Activated naive CD4-positive, alpha-beta T cell treated with anti-CD3 and anti-CD28 coated beads, Interleukin-2, amount 50 U/mL, for 16 hours (primary cell): ENCODE results near the gene NRXN2.

Experiments
- DNase-seq: peaks from one replicate; pipeline ENCODE4 v3.0.0-alpha.2; 2020

Gene NRXN2

GRCh38 chr11:64694821-64695365 is 28.1 kb downstream of the NRXN2 start:
- DNase-seq, result no peak

- DNase-seq, result no peak
Observed at GRCh38 chr11:64694026-64694755, 28.8 kb downstream of the NRXN2 start.

GRCh38 chr11:64692764-64693331 is 30.1 kb downstream of the NRXN2 start:
- no peak for DNase-seq

GRCh38 chr11:64691543-64691942 is 31.5 kb downstream of the NRXN2 start:
- DNase-seq, result no peak

- DNase-seq, result no peak
Observed at GRCh38 chr11:64690235-64690634, 32.8 kb downstream of the NRXN2 start.

GRCh38 chr11:64688534-64688982 is 34.4 kb downstream of the NRXN2 start:
- peak; percentile 92 for DNase-seq

- no peak for DNase-seq
Observed at GRCh38 chr11:64687643-64688533, 35.1 kb downstream of the NRXN2 start.

GRCh38 chr11:64687204-64687603 is 35.8 kb downstream of the NRXN2 start:
- no peak for DNase-seq

- DNase-seq, result no peak
Observed at GRCh38 chr11:64686466-64687170, 36.4 kb downstream of the NRXN2 start.

- DNase-seq, result no peak
Observed at GRCh38 chr11:64685536-64685935, 37.5 kb downstream of the NRXN2 start.

GRCh38 chr11:64684357-64684756 is 38.6 kb downstream of the NRXN2 start:
- DNase-seq, result no peak

GRCh38 chr11:64681171-64681570 is 41.8 kb downstream of the NRXN2 start:
- DNase-seq, result no peak

GRCh38 chr11:64679846-64680245 is 43.2 kb downstream of the NRXN2 start:
- DNase-seq, result no peak

GRCh38 chr11:64677441-64678023 is 45.5 kb downstream of the NRXN2 start:
- DNase-seq, result no peak

GRCh38 chr11:64676261-64676615 is 46.8 kb downstream of the NRXN2 start:
- DNase-seq, result no peak

- DNase-seq, result no peak
Observed at GRCh38 chr11:64675450-64676260, 47.3 kb downstream of the NRXN2 start.

- no peak for DNase-seq
Observed at GRCh38 chr11:64674774-64675173, 48.2 kb downstream of the NRXN2 start.

- no peak for DNase-seq
Observed at GRCh38 chr11:64673279-64673678, 49.7 kb downstream of the NRXN2 start.

GRCh38 chr11:64672875-64673274 is 50.1 kb downstream of the NRXN2 start:
- no peak for DNase-seq

GRCh38 chr11:64670975-64671374 is 52.0 kb downstream of the NRXN2 start:
- DNase-seq, result no peak

GRCh38 chr11:64667154-64667745 is 55.7 kb downstream of the NRXN2 start:
- no peak for DNase-seq
